Right lobe of liver (tissue), 6 donors: Measurements from ENCODE around the gene BLTP2. TPM values are rescaled to one million over a fixed set of nuclear protein-coding genes. Genes with fewer than 3 reads are reported as not detected.

Experiments used
- ATAC-seq, 4 donors: fragments of 200-7000 bp; cut with Tn5 transposase; one replicate each; pipeline ENCODE4 v1.9.1; 2020; ENCODE audit warnings: mild to moderate bottlenecking in 4 of 4, moderate library complexity in 4 of 4
- DNase-seq, 3 donors: peaks; one replicate each; pipeline ENCODE4 v3.0.0-alpha.2; 2020
- H3K27ac ChIP-seq, 3 donors: fragments of 200-600 bp; one replicate each; pipeline ENCODE4 v1.8.0; 2022
- H3K27me3 ChIP-seq, 2 donors: fragments of 200-600 bp; one replicate each; pipeline ENCODE4 v1.8.0; 2022
- H3K36me3 ChIP-seq, 4 donors: fragments of 200-600 bp; sonication (generic) in 1 of 4; one replicate each; pipeline versions ENCODE4 v1.5.1 to v1.8.0; 2017 to 2022; ENCODE audit warnings: control low read depth in 1 of 4
- H3K4me1 ChIP-seq, 4 donors: fragments of 200-600 bp; sonication (generic) in 1 of 4; one replicate each; pipeline versions ENCODE4 v1.5.1 to v1.8.0; 2017 to 2022; ENCODE audit warnings: control low read depth in 1 of 4
- H3K4me3 ChIP-seq, 3 donors: fragments of 200-600 bp; one replicate each; pipeline ENCODE4 v1.8.0; 2022
- H3K9me3 ChIP-seq, 4 donors: fragments of 200-600 bp; sonication (generic) in 1 of 4; one replicate each; pipeline versions ENCODE4 v1.5.1 to v1.8.0; 2017 to 2022; ENCODE audit warnings: control low read depth in 1 of 4
- POLR2A ChIP-seq: fragments of 450-650 bp; IDR thresholded peaks from one replicate; pipeline ENCODE4 v1.6.1; 2017; ENCODE audit warnings: antibody characterized with exemption, mild to moderate bottlenecking
- WGBS: methylation state at CpG from one replicate; pipeline ENCODE4 v1.1.6; 2018; ENCODE audit warnings: low coverage, low lambda C conversion rate; ENCODE audit not compliant: insufficient coverage; ENCODE audit errors: missing lambda C conversion rate; 5-methylcytosine and 5-hydroxymethylcytosine counted together
- intact Hi-C, 2 donors: fragments of 100-400 bp; cut with DNase I; formaldehyde crosslinking; loops; one replicate each; pipeline versions ENCODE4 v1.11.2 to v1.14.1; 2022
- total RNA-seq, 6 experiments: library from RNA; depleted of rRNA in 2 of 6; stranded (reverse); fragments of >200 nt in 2 of 6; fragmentation: NEBNext Ultra II Directional in 3 of 6; extraction: Animal tissue kit (Norgen Biotek cat#: 25700) in 3 of 6; gene quantifications; one replicate each; pipeline versions ENCODE4 v1.1.0 to v1.2.4, GENCODE V29; 2016 to 2023
- TF ChIP-seq, protein P1 (sequence below), 4 donors: fragments of 200-600 bp in 3 of 4; fragments of 450-650 bp in 1 of 4; IDR thresholded peaks; one replicate each; pipeline versions ENCODE4 v1.5.1 to v1.8.0; 2016 to 2022; ENCODE audit warnings: antibody characterized with exemption in 4 of 4, mild to moderate bottlenecking in 2 of 4
- donor health status: DM: no; HTN: yes; CAD: no.
- donor health status: DM: no; HTN: no; CAD: no.
- donor health status: DM: no; HTN: no; CAD: no.
- donor health status: DM: no; HTN: yes; CAD: no.
- donor health status: DM: no; HTN: yes; CAD: no.

The BLTP2 gene
- total RNA-seq, 6 experiments from 2014 or later: 33.2 to 90.3 (median 47.1) TPM

DNA sequence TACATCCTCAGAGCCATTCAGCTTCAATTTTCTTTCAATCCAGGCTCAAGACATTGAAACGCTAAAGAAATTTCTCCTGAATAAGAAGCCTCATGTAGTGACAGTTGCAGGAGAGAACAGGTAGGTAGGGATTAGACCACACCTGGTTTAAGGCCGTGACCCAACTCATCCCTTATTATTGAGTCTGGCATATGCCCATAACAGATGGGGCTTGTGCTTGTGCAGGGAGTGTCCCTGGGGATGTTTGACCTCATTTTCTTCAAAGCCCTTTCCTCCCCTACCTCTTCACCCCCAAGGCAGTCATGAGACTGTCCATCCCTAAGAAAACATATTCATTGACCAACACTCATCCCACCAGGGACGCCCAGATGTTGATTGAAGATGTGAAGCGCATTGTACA is 41.3 kb upstream of the BLTP2 start:
- 85% methylated on average over 1 of the region's 4 CpGs for WGBS
- H3K36me3 ChIP-seq: peaks cover 19 to 100% (median 69%) of the 10 kb centered on the region in 4 donors

DNA sequence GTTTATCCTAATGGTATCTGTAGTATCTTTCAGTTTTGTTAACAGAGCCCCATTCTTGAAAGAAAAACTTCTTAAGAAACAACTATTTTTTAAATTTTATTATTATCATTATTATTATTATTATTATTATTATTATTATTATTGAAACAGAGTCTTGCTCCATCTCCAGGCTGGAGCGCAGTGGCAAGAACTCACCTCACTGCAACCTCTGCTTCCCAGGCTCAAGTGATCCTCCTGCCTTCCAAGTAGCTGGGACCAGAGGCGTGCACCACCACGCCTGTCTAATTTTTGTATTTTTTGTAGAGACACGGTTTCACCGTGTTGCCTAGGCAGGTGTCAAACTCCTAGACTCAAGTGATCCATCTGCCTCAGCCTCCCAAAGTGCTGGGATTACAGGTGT is 40.4 kb upstream of the BLTP2 start:
- no peaks in the 10 kb centered on the region for H3K27me3 ChIP-seq
- no peaks in the 10 kb centered on the region for H3K9me3 ChIP-seq
- H3K4me3 ChIP-seq: no peak overlapping the region
- WGBS: 82% methylated on average over 5 of the region's 5 CpGs
- no peak overlapping the region for H3K27ac ChIP-seq
- H3K36me3 ChIP-seq: peaks cover 20 to 100% (median 68%) of the 10 kb centered on the region in 4 donors
- no peaks in the 10 kb centered on the region for H3K4me1 ChIP-seq
- intact Hi-C loops: no loop called here
- TF ChIP-seq POLR2A: no peak
- TF ChIP-seq, protein P1, sequence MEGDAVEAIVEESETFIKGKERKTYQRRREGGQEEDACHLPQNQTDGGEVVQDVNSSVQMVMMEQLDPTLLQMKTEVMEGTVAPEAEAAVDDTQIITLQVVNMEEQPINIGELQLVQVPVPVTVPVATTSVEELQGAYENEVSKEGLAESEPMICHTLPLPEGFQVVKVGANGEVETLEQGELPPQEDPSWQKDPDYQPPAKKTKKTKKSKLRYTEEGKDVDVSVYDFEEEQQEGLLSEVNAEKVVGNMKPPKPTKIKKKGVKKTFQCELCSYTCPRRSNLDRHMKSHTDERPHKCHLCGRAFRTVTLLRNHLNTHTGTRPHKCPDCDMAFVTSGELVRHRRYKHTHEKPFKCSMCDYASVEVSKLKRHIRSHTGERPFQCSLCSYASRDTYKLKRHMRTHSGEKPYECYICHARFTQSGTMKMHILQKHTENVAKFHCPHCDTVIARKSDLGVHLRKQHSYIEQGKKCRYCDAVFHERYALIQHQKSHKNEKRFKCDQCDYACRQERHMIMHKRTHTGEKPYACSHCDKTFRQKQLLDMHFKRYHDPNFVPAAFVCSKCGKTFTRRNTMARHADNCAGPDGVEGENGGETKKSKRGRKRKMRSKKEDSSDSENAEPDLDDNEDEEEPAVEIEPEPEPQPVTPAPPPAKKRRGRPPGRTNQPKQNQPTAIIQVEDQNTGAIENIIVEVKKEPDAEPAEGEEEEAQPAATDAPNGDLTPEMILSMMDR (IDR thresholded peaks at IDR 0.05): no peak
- DNase-seq (no peak), ATAC-seq (no peak)

More for the DNA sequence above, 41.3 kb upstream of the BLTP2 start:
- H3K4me1 ChIP-seq: no peaks in the 10 kb centered on the region
- ATAC-seq (no peak), DNase-seq (no peak)
- no peak overlapping the region for H3K4me3 ChIP-seq
- TF ChIP-seq, protein P1 (IDR thresholded peaks at IDR 0.05): no peak
- TF ChIP-seq POLR2A: no peak
- H3K27me3 ChIP-seq: no peaks in the 10 kb centered on the region
- H3K9me3 ChIP-seq: no peaks in the 10 kb centered on the region
- no peak overlapping the region for H3K27ac ChIP-seq
- intact Hi-C loops: no loop called here

DNA sequence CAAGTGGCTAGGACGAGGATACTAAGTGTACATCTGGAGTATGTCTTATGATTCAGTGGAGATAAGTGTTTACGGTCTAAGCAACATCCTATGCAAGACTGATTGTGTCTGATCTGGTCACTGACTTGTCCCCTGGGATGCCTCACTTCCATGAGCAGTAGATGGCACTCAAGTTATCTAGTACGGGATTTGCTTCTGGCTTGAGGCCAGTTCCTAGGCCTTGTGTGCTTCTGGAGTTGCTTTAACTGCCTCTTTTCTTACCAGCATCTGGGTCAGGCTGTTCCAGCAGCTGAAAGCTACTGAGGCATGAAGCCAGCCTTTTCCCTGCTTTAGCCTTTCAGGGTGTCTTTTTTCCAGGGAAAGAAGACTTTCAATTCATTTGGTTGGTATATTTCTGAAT is 40.0 kb upstream of the BLTP2 start:
- Histone ChIP-seq H3K4me1 (no peaks in the 10 kb centered on the region), H3K9me3 (no peaks in the 10 kb centered on the region), H3K4me3 (no peak overlapping the region), H3K27ac (no peak overlapping the region), H3K36me3 (peaks cover 20 to 100% (median 68%) of the 10 kb centered on the region in 4 donors), H3K27me3 (no peaks in the 10 kb centered on the region)
- DNase-seq (no peak), ATAC-seq (peak; percentile 63 to 74 (median 67))
- 53% methylated on average over 2 of the region's 3 CpGs for WGBS
- intact Hi-C loops: no loop called here
- TF ChIP-seq, protein P1 (IDR thresholded peaks at IDR 0.05): peak in 3 of 4 donors; percentile 19 to 54 (median 39)
- no peak for TF ChIP-seq POLR2A

DNA sequence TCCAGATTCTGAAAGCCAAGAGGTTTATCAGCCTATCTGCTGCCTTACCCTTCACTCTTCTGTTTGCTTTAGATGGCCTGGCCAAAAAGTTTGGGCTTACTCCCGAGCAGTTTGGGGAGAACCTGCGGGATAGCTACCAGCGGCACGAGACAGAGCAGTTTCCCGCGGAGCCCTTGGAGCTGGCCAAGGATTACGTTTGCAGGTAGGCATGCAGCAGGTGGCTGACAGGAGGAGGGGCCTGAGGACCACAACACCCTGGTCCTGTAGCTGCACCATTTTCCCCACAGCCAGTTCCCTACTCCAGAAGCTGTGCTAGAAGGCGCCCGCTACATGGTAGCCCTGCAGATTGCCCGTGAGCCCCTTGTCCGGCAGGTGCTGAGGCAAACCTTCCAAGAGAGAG is 37.7 kb upstream of the BLTP2 start:
- H3K36me3 ChIP-seq: peaks cover 23 to 95% (median 64%) of the 10 kb centered on the region in 4 donors
- intact Hi-C loops: no loop called here
- DNase-seq (no peak), ATAC-seq (no peak)
- no peak overlapping the region for H3K27ac ChIP-seq
- no peaks in the 10 kb centered on the region for H3K4me1 ChIP-seq
- 93% methylated on average over 5 of the region's 11 CpGs for WGBS
- no peak for TF ChIP-seq POLR2A
- TF ChIP-seq, protein P1 (IDR thresholded peaks at IDR 0.05): no peak
- H3K27me3 ChIP-seq: no peaks in the 10 kb centered on the region
- no peak overlapping the region for H3K4me3 ChIP-seq
- no peaks in the 10 kb centered on the region for H3K9me3 ChIP-seq

DNA sequence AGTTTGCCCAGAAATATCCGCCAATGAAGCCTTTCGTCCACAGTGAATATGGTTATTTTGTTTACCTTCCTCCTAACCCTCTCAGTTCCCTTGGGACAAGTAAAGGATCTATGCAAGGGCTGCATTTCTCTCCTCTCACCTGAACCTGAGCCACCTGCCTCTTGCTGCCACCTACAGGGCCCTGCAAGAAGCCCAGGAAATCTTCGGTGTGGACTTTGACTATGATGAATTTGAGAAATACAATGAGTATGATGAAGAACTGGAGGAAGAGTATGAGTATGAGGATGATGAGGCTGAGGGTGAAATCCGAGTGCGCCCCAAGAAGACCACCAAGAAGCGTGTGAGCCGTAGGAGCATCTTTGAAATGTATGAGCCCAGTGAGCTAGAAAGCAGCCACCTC is 31.0 kb upstream of the BLTP2 start:
- peaks cover 39 to 94% (median 67%) of the 10 kb centered on the region in 4 donors for H3K36me3 ChIP-seq
- H3K27ac ChIP-seq: no peak overlapping the region
- H3K9me3 ChIP-seq: no peaks in the 10 kb centered on the region
- intact Hi-C loops: no loop called here
- no peaks in the 10 kb centered on the region for H3K27me3 ChIP-seq
- H3K4me1 ChIP-seq: no peaks in the 10 kb centered on the region
- 71% methylated on average over 7 of the region's 7 CpGs for WGBS
- TF ChIP-seq, protein P1 (IDR thresholded peaks at IDR 0.05): peak; percentile 13 to 51 (median 36)
- no peak for TF ChIP-seq POLR2A
- DNase-seq (no peak), ATAC-seq (peak in 3 of 4 donors; percentile 57 to 77 (median 57))
- H3K4me3 ChIP-seq: no peak overlapping the region
